HPDE6-E6E7 (cell line): ENCODE data around the gene MTURN.

Source experiments
- DNase-seq: peaks from one replicate; pipeline ENCODE4 v3.0.0; 2011; ENCODE audit warnings: missing footprints; ENCODE audit errors: extremely low spot score

Gene MTURN

DNA sequence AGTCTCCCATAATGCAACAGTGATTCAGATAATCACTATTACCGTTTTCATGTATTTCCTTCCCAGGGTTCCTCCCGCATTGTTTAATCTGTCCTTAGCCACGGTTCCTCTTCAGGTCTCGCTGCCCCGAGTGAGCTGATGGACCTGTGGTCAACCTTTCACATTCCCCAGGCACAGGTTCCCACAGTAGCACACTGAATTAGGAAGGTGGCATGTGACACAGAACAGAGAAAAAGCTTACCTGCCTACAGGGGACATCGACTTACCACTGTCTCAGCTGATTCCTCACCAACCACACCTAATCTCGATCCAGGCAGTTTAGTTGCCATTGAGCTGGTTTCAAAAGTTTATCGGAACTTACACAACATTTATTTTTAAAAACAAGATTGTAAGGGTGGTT is 72.2 kb downstream of the MTURN start:
- no peak for DNase-seq

DNA sequence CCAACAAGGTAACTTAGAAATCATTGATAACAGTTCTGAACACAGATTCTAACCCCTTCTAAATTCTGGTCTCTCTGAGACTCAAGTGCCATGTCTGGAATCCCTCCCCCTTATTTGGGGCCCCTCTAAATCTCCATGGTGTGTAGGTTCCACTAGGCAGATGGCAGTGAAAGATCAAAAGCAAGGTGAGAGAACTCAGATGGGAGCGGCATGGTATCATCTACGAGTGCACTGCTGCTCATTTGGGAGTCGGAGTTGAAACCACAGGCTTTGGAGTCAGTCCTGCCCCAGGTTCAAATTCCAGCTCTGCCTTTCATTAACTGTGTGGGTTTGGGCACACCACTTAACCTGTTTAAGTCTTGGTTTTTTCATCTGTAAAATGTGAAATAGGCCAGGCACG is 72.6 kb downstream of the MTURN start:
- DNase-seq, result no peak

DNA sequence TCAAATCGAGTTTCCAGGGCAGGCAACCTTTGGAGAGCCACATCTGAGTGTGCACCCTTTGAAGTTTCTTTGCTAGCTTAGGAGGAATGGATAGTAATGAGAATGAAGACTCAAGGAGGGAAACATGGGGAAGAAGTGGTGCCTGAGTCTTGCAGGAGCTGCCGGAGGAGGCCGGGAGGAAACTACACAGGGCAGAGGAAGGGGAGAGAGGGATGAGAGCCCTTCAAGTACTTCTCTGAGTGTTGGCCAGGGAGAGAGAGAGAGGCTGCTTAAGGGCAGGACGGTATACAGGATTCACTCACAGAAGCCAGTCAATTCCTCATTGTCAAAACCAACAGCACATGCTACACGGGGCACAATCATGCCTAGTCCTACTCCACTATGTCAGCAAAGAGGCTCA is 75.2 kb downstream of the MTURN start:
- DNase-seq, result no peak
